GM20431 (cell line): ENCODE data around the gene SWSAP1.
"Not testable (repeated sequence)": the region's sequence is repeated elsewhere in the genome, so short reads cannot be mapped to it uniquely, and the experiment has no call there.

Source experiments
- in situ Hi-C: fragments of 300-500 bp; cut with MseI, MboI; formaldehyde crosslinking; loops from one replicate; pipeline ENCODE4 v1.15.0; 2020; ENCODE audit warnings: low sequenced_read_pairs; ENCODE audit not compliant: unreplicated experiment

The SWSAP1 gene

DNA sequence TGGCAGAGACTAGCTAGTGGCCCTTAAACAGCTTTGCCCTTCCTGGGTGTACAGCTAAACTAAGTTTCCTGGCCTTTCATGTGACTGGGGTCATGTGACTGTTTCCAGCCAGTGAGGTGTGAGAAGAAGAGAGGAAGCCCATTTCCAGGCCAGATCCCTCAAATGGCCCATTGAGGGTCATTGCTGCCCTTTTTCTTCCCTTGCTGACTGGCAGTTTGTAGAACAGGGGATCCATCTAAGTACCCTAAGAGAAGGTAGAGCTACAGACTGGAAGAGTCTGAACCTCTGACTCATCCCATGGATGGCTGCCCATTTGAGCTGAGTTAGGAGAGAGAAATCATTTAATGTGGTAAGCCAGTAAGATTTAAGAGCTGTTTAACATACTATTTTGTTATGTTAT, 2.8 kb downstream of the SWSAP1 start:
- in situ Hi-C loops = no loop called here

DNA sequence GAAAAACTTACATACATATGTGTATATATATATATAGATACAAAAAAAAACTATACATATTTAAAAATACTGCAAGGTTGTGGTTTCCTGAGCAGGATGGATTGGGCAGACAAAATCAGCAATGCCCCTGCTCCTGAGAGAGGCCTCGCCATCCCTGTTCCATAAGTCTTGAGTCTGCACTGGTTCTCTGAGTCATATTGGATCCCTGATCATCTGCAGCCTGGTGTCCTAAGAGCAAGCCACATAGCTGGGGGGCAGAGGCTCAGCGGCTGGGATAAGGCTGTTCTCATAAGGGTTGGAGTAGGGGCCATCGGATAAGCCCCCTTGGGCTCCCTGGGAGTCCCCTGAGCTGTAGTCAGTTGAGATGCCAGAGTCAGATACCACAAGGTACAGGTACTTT, 3.3 kb downstream of the SWSAP1 start:
- in situ Hi-C loops = no loop called here

DNA sequence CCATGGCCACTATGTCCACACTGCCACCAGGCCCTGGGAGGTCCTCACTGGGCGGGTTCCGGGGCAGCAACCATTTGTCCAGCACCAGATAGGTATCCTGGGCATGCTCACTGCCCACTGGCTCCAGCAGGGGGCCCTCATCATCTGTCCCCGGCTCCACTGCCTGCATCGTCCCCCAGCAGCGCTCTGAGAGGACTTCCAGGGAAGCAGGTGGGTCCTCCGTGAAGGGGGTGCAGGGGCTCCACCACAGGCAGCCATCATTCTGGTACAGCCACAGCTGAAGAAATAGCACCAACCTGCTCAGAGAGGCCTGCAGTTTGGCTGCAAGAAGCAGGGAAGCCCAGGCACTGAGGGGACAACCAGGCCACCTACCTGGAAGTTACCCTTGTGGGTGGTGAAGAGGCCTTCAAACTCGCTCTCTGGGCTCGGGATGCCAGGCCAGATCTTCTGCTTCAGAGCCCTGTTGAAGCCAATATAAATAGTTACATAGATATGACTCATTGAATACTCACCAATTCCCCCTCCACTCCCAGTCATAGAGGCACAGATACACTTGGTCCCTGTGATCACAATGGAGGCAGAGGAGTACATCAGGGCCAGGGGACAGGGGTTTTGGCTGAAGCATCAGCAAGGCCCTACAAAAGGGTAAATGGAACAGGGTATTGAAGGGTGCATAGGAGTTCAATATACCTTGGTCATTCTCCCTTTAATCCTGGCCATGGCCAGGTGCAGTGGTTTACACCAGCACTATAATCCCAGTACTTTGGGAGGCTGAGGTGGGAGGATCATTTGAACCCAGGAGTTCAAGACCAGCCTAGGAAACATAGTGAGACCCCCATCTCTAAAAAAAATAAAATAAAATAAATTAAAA, 4.1 kb downstream of the SWSAP1 start:
- in situ Hi-C loops = no loop called here

DNA sequence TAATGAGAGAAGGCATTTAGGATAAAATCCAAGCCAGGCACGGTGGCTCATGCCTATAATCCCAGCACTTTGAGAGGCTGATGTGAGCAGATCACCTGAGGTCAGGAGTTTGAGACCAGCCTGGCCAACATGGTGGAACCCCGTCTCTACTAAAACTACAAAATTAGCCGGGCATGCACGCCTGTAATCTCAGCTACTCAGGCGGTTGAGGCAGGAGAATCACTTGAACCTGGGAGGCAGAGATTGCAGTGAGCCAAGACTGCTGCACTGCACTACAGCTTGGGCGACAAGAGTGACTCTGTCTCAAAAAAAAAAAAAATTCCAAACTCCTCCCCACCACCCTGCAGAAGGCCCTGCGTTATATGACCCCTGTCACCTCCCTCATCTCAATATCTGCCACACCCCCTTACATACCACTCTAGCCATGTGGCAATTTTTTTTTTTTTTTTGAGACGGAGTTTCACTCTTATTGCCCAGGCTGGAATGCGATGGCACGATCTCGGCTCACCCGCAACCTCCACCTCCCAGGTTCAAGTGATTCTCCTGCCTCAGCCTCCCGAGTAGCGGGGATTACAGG, 4.9 kb downstream of the SWSAP1 start:
- in situ Hi-C loops = not testable (repeated sequence)

DNA sequence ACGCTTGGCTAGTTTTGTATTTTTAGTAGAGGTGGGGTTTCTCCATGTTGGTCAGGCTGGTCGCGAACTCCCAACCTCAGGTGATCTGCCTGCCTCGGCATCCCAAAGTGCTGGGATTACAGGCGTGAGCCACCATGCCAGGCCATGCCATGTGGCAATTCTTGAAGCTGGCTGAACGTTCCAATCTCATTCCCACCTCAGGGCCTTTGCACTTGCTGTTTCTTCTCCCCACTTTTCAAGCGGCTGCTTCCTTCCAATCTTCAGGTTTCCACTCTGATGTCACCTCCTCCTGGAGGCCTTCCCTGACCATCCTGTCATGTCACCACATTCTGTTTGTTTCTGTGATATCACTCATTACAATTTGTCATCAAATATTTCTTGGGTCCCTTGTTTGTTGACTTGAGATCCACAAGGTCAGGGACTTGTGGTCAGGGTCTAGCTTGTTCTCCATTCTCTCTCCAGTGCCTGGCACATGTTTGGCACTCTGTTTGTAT, 5.4 kb downstream of the SWSAP1 start:
- in situ Hi-C loops = no loop called here

DNA sequence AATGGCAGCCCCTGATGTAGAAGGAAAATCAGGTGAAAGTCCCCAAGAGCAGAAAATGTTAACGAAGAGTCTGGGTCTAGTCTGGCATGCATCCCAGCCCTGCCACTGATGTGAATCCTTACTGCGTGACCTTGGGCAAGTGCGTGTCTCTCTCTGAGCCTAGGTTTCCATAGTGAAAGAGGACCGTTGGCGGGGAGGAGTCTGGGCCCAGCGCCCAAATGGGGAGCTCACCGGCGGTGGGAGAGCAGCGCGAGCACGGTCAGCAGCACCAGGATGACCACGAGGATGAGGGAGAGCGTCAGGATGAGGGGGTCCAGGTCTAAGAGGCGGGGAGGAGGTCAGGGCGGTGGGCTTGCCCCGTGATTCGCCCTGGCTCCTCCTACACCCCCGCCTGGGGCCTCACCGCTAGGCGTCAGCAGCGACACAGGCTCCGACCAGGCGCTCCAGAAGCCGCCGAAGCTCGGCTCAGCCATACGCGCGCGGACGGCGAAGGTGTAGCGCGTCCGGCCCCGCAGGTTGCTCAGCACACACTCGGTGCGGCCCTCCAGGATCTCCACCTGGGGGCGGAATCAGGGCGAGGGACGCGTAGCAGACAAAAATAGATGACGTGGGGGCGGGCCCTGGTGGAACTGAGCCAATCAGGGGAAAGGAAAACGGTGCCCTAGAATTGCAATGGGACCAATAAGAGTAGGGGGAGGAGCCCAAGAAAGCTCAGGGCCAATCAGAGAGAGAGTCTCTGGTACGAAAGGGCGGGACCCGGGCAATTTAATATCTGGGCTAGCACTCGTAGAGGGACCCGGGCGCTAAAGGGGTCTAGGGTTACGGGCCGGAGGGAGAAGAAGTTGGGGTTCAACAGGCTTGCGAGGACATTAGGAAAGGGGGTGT, 6.4 kb downstream of the SWSAP1 start:
- in situ Hi-C loops = no loop called here

DNA sequence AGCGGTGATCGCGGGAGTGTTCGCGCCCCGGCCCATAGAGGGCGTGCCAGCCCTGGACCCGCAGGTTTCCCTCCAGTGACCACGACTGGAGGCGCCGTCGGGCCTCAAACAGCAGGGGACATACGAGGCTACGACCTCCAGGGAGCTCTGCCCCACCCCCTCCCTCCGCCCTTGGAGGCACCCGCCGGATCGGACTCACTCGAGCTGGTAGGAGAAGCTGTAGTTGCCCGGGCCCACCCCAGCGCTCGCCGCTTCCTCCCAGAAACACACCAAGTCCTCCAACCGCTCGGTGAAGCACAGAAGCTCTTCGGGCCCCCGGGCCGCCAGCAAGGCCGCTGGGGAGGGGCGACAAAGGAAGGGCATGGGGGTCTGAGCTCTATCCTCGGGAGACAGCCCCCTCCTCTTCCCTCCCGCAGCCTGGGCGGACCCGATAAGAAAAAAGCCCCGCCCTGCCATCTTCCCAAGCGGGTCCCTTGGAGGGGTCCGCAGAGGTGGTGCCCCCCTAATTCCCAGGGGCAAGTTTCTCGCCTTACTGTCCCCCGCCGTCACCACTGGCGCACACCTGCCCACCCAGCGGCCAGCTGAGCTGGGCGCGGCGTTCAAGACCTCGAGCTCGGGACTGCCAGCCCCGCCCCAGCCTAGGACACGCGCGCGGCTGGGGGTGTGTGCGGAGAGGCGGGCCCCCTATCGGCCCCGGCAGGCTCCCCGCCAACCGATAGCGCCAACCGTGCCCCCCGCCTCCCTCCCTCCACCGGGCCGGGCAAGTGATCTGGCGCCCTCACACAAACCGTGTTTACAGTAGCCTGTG, 8.6 kb downstream of the SWSAP1 start:
- in situ Hi-C loops = no loop called here

DNA sequence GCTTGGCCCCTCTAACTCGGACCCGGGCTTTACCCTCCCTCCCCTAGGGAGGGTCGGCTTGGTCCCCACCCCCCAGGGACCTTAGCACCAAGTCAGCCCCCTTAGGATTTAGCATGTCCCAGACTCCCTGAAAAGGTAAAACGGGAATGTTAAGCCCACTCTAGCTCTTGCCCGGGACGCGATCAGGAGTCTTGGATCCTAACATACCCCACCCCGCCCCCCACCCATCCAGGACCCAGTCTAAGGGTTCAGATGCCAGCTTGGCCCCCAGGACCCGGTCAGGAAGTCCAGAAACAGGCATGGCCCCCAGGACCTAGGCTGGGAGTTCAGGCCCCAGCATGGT, 9.2 kb downstream of the SWSAP1 start:
- in situ Hi-C loops = no loop called here

DNA sequence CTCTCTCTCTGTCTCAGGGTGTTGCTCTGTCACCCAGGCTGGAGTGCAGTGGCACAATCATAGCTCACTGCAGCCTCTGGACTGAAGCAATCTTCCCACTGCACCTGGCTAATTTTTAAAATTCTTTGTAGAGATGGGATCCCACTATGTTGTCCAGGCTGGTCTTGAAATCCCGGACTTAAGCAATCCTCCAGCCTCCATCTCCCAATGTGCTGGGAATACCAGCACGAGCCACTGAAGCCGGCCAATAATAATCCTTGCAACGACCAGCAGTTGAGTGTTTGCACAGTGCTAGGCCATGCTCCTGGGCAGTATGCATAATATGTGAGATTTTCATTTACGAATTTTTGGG, 10.3 kb downstream of the SWSAP1 start:
- in situ Hi-C loops = no loop called here

DNA sequence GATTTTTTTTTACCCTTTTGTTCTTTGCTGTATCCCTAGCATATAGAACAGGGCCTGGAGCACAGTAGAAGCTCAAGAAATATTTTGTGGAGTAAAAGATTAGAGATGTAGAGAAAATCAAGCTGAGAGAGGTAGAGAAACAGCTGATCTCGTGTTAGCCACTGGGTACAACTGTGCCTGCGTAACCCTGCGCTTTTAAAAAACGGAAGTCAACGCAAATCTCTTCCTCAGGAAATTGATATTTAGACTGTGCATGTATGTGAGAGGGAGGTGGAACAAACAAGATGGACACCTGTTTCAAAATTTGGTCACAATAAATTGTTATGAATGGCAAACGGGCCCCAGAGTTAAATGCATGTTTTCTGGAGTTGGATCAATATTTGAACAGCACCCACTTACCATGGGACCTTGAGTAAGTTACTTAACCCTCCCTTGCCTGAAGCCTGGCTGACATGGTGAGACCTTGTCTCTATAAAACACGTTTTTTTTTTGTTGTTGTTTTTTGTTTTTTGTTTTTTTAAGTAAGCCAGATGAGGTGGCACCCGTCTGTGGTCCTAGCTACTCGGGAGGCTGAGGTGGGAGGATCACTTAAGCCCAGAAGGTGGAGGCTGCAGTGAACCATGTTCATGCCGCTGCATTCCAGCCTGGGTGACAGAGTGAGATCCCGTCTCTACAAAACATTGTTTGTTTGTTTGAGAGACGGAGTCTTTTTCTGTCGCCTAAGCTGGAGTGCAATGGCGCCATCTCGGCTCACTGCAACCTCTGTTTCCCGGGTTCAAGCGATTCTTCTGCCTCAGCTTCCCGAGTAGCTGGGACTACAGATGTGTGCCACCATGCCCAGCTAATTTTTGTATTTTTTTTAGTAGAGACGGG, 12.9 kb downstream of the SWSAP1 start:
- in situ Hi-C loops = no loop called here

DNA sequence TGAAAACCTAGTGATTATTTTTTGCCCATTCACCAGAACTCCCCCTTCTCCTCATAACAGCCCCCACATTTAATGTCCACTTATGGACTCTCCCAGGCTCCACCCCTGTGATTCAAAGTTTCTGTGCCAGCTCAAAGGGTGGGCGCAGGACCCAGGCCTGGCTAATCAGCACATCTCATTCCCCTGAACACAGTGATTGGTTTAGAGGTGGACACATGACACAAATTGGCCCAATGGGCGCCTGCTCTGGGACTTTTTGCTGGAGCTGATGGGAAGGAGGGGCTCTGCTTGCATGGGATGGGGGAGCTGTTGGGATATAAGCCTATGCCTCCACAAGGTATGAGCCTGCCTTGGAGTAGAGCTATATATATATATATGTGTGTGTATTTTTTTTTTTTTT, 15.9 kb downstream of the SWSAP1 start:
- in situ Hi-C loops = no loop called here

DNA sequence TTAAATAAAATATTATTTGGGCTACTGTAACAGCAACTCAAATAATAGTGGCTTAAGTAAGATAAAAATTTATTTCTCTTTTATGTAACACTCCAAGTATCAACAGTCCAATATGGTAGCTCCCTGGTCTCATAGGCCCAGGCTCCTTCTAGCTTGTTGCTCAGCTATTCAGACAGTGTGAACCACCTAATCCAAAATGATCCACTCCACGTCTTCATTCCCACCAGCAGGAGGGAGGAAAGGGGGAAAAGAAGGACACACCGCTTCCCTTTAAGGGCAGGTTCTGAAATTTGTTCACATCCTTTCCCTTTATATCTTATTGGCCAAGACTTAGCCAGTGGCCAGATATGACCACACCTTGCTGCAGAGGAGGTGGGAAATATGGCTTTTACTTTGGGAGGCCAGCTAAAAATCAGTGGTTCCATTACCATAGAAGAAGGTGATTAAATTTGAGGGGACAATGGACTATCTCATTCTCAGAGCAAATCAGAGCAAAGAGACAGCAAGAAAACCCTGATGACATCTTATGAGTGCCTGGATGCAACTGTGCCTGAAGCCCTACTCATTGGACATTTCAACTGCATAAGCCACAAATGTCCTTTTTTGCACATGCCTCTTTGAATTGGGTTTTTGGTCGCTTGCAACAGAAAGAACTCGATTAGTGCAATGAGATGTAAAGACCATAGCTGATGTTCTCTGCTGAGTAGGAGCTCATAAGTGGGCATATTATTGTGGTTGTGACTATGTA, 16.6 kb downstream of the SWSAP1 start:
- in situ Hi-C loops = no loop called here

DNA sequence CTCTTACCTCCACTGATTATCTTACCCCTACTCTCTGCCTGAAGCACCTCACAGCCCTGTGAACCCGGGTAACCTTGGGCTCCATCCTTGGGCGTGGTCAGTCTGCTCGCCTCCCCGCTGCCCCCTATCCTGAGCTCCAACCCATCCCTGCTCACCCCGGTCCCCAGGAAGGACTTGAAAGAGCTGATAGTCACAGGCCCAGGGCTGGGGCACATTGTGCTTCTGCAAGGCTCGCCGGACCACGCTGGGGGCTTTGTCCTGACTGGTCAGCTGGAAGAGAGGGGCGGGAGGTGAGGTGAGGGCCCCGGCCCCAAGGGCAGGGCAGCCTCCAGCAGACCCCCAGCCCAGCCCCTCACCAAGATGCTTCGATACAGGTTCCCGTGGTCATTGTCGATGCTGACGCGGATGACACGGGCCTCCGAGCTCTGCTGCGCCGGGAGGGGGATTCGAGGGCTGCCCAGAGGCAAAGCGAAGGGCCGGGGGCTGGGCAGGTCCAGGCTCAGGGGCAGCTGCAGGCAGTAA, 22.7 kb downstream of the SWSAP1 start:
- in situ Hi-C loops = no loop called here

DNA sequence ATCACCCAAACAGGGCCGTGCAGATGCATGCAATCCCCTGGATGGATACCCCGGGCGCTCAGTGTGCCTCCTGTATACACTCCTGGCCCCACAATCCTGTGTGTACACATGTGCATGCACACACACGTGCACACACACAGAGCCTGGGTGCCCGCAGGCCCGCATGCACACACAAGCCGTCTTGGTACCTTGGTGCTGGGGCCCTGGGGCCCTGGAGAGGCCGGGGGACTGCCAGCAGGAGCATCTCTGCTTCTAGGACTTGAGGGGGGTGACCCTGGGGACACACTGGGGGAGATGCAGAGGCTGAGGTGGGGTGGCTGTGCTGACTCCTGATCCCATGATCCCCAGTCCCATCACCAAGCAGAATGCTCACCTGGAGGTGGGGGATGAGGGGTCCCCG, 25.2 kb downstream of the SWSAP1 start:
- in situ Hi-C loops = no loop called here

DNA sequence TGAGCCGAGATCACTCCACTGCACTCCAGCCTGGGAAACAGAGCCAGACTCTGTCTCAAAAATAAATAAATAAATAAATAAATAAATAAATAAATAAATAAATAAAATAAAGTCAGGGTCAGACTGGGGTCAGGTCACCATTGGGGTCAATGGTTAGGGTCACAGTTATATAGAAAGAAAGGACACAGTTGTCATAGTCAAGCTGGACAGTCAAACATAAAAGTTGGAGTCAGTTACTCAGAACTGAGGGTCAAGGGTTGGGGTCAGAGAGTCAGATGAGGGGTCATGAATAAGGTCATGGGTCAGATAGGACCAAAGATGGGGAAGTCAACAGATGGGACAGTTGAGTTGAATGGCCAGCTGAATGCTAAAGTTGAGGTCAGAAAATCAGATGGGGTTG, 26.3 kb downstream of the SWSAP1 start:
- in situ Hi-C loops = no loop called here

DNA sequence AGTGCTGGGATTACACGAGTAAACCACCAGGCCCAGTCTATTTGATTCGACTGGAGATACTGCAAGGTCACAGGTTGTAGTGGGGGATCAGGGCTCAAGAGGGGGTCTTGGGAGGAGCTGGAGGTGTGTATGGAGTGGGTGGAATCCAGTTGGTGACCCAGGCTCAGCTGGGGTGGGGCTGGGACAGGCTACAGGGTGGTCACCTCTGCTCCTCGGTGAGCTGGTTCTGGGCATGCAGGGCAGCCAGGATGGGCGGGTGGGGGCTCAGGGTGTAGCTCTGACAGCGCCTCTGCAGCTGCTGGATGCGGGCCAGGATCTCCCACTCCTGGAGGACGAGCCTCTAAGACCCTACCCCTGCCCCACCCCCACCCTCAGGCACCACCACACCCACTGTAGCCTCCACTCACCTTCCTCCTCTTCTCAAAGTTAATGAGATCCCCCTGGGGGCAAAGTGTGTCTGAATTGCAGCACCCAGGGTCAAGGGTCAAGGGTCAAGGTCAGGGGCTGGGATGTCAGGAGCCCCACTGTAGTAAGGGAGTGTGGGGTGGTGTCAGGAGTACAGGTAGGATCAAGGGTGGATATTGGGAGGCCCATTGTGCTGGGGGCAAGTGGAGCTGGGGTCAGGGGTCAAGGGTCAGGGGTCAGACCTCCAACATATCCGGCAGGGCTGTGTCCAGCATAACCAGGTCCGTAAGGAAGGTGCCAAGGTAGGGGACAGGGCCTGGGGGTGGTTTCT, 27.5 kb downstream of the SWSAP1 start:
- in situ Hi-C loops = no loop called here

DNA sequence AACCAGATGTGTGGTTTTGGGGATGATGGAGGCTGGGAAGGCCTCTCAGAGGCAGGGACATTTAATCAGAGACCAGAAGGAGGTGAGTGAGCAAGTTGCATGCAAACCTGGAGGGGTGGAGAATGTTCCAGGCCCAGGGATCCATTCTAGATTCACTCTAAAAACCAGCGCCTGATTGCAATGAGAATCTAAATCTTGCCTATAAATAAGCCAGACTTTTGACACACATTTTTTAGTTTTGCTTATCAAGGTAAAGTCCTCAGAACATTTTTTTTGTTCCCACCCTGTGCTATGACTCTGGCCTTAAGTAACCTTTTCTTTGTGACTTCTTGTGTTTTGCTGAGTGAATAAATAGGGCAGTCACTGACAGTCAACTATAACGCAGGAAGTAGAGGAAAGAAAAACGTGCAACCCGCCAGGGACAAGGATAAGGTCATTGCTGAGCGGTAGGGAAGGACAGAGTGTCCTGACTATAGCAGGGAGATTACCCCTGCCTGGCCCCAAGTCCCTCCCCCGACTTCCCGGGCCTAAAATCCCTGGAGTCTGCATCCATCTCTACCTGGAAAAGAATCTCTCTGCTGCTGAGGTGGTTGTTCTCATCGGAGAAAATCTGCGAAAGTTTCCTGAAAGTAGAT, 30.2 kb downstream of the SWSAP1 start:
- in situ Hi-C loops = no loop called here
